ENCODE measurements around the gene GABRG3.

Gene GABRG3

GRCh38 chr15:27456807-27457206 lies 485.8 kb downstream of the GABRG3 start:
- Histone ChIP-seq H3K27ac (ENCODE audit: extremely low read depth, low read depth, low read length) (no peak overlapping the region), H3K4me1 (ENCODE audit: control insufficient read depth, insufficient read depth, low read length) (no peaks in the 10 kb centered on the region), H3K9me3 (ENCODE audit: control insufficient read depth, insufficient read depth, low read depth, low read length) (no peaks in the 10 kb centered on the region), H3K4me3 (ENCODE audit: low read depth, low read length) (no peak overlapping the region), H3K36me3 (ENCODE audit: control insufficient read depth in 2 of 2, insufficient read depth in 1 of 2, low read length in 2 of 2) (no peaks in the 10 kb centered on the region)
- no peak for TF ChIP-seq BCL11B (tag by site-specific recombination; IDR thresholded peaks at IDR 0.05; ENCODE audit: low read depth)
- TF ChIP-seq ZNF433 (tag by site-specific recombination; IDR thresholded peaks at IDR 0.05; ENCODE audit: low read depth) = no peak
- TF ChIP-seq ZNF341 (tag by site-specific recombination; IDR thresholded peaks at IDR 0.05; ENCODE audit: low read depth) = no peak
- no peak for TF ChIP-seq ZNF600 (tag by site-specific recombination; IDR thresholded peaks at IDR 0.05)
- no peak for TF ChIP-seq GLIS1 (tag by site-specific recombination; IDR thresholded peaks at IDR 0.05)
- TF ChIP-seq ZNF138 (tag by site-specific recombination; IDR thresholded peaks at IDR 0.05; ENCODE audit: borderline replicate concordance) = no peak
- no peak for TF ChIP-seq ZNF645 (tag by site-specific recombination; IDR thresholded peaks at IDR 0.05)
- no peak for TF ChIP-seq ZNF670 (tag by site-specific recombination; IDR thresholded peaks at IDR 0.05; ENCODE audit: low read depth)
- TF ChIP-seq ZNF473 (tag by site-specific recombination; IDR thresholded peaks at IDR 0.05) = no peak
- TF ChIP-seq SP2 (tag by site-specific recombination; IDR thresholded peaks at IDR 0.05) = no peak
- CTCF ChIA-PET = interaction anchor here (0.7 kb wide), 1 partner anchor 30 kb away, joined by 3 read pairs; no protein-coding TSS in a partner anchor
- POLR2A ChIA-PET = no interaction called here

GRCh38 chr15:27457766-27458165 lies 486.8 kb downstream of the GABRG3 start:
- no peak overlapping the region for H3K27ac ChIP-seq (ENCODE audit: extremely low read depth, low read depth, low read length)
- no peaks in the 10 kb centered on the region for H3K9me3 ChIP-seq (ENCODE audit: control insufficient read depth, insufficient read depth, low read depth, low read length)
- ChIA-PET POLR2A (no interaction called here), CTCF (interaction anchor here (0.6 kb wide), 1 partner anchor 668 kb away, joined by 3 read pairs; no protein-coding TSS in a partner anchor)
- H3K4me1 ChIP-seq (ENCODE audit: control insufficient read depth, insufficient read depth, low read length) = no peaks in the 10 kb centered on the region
- H3K36me3 ChIP-seq (ENCODE audit: control insufficient read depth in 2 of 2, insufficient read depth in 1 of 2, low read length in 2 of 2) = no peaks in the 10 kb centered on the region
- H3K4me3 ChIP-seq (ENCODE audit: low read depth, low read length) = no peak overlapping the region
- TF ChIP-seq CTCF (tag by site-specific recombination; IDR thresholded peaks at IDR 0.05) (no peak), KLF9 (tag by site-specific recombination; IDR thresholded peaks at IDR 0.05; ENCODE audit: low read depth) (no peak), WT1 (tag by site-specific recombination; IDR thresholded peaks at IDR 0.05) (no peak), ZNF37A (tag by site-specific recombination; IDR thresholded peaks at IDR 0.05) (no peak), ZNF335 (tag by site-specific recombination; conservative IDR thresholded peaks at IDR 0.05) (no peak), BCL11A (tag by site-specific recombination; IDR thresholded peaks at IDR 0.05; ENCODE audit: low read depth) (no peak), ZNF776 (tag by site-specific recombination; IDR thresholded peaks at IDR 0.05; ENCODE audit: borderline replicate concordance) (no peak)

GRCh38 chr15:27458345-27459084 lies 487.5 kb downstream of the GABRG3 start:
- Histone ChIP-seq H3K4me3 (ENCODE audit: low read depth, low read length) (no peak overlapping the region), H3K4me1 (ENCODE audit: control insufficient read depth, insufficient read depth, low read length) (no peaks in the 10 kb centered on the region), H3K27ac (ENCODE audit: extremely low read depth, low read depth, low read length) (no peak overlapping the region), H3K36me3 (ENCODE audit: control insufficient read depth in 2 of 2, insufficient read depth in 1 of 2, low read length in 2 of 2) (no peaks in the 10 kb centered on the region), H3K9me3 (ENCODE audit: control insufficient read depth, insufficient read depth, low read depth, low read length) (no peaks in the 10 kb centered on the region)
- ChIA-PET CTCF (interaction anchor here (0.6 kb wide), 1 partner anchor 667 kb away, joined by 3 read pairs; no protein-coding TSS in a partner anchor), POLR2A (no interaction called here)
- no peak for TF ChIP-seq ZNF155 (tag by site-specific recombination; IDR thresholded peaks at IDR 0.05)
- TF ChIP-seq ZNF473 (tag by site-specific recombination; IDR thresholded peaks at IDR 0.05) = no peak
- TF ChIP-seq ATF2 (tag by site-specific recombination; IDR thresholded peaks at IDR 0.05; ENCODE audit: low read depth) = no peak
